ENCODE results near the gene C1S.

Gene C1S

DNA sequence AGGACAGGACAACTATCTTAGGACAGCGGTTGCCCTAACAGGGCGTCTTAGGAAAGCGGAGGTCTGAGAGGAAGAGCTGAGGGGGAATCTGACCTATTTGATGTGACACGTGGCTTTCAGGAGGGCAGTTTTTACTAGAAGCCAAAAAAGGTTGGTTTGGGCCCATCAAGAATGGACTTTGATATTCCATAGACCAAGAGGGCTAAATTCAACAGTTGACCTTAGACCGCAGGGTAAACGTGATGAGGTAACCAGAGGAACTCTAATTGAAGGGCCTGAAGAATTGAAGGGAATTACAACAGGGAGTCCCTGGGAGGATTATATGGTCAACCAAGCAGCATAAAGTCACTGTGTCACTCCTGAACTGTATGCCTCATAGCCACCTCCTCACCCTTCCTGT is 11.5 kb downstream of the C1S start:
- H3K4me3 ChIP-seq (ENCODE audit: low read length) = no peak overlapping the region
- no peak for DNase-seq (ENCODE audit: low read depth, low spot score)

DNA sequence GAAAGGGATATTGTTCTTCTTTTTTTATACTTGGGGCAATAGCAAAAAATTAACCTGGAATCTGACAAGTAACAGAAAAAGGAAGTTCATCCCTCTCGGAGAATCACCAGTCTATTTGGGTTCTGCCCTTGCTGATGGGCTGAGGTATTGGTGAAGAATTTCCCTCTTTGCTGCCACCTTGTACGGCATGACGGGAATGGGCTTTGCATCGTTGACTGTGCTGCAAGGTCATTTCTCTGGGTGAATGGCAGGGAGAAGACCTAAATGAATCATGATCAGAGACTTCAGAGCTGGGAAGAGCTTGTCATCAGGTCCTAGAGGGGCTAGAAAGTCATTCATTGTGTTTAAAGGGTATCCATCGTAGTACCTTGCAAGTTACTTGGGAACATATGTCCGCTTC is 12.0 kb downstream of the C1S start:
- H3K4me3 ChIP-seq (ENCODE audit: low read length) = no peak overlapping the region
- no peak for DNase-seq (ENCODE audit: low read depth, low spot score)

DNA sequence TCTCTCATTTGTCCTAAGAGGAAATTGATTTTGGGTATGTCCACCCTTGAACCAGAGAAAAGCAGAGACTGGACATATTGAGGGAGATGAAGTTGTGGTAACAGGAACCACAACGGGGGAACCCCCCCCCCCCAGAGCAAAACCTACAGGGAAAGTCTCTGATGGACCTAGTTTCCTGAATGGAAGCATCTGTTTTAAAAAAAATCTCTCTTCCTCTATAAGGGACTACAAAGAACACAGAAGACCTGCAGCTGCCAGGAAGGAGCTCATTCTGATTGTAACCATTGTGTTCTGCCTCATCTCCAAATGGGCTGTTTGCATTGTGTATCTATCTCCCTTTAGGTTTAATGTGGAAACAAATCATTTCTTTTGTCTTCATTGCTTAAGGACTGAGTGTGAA is 13.4 kb downstream of the C1S start:
- H3K4me3 ChIP-seq (ENCODE audit: low read length) = no peak overlapping the region
- DNase-seq (ENCODE audit: low read depth, low spot score) = no peak

DNA sequence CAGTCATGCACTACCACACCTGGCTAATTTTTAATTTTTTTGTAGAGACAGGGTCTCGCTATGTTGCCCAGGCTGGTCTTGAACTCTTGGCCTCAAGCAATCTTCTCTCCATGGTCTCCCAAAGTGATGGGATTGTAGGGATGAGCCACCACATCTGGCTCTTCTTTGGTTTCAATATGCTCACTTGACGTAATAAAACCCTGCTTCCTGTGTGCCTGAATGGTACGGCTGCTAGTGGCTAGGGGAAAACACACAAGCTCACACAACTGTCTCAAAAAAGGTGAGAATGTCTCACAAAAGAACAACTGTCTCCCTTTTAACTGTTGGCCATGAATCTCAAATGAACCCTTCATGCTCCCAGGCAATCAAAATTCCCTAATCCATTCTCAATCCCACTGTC is 15.0 kb downstream of the C1S start:
- no peak for DNase-seq (ENCODE audit: low read depth, low spot score)
- H3K4me3 ChIP-seq (ENCODE audit: low read length) = no peak overlapping the region

DNA sequence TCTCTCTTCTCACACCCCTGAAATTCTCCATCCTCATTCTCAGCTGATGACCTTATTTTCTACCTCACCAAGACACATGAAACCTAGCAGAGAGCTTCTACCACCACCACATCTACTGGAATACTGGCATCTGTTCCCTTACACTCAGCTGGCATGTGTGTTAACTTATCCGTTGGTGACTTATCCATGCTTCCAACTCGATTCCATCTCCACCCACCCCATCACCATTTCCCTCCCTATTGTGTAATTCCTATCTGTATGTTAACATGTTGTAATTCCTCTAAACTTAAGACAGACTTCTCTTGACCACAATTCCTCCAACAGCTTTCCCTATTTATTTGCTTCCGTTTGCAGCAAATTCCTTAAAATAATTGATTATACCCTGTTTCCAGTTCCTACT is 15.4 kb downstream of the C1S start:
- no peak overlapping the region for H3K4me3 ChIP-seq (ENCODE audit: low read length)
- DNase-seq (ENCODE audit: low read depth, low spot score) = no peak

DNA sequence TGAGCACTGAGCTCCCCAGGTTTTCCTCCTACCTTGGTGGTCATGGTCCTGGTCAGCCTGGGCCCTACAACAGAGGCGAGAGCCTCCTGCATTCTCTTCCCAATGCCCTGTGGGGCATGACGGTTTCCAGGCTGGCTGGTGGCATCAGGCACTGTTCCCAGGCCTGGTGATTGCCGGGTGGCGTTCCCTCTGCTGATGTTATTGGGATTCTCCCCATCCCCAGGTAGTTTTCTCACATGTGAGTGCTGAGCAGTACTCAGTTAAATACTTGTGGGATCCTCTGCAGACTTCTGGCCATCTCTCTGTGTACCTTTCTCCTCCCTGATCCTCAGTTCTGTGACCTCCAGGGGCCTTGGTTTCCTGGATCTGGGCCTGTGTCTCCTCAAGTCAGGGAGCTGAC is 16.0 kb downstream of the C1S start:
- no peak overlapping the region for H3K4me3 ChIP-seq (ENCODE audit: low read length)
- DNase-seq (ENCODE audit: low read depth, low spot score) = no peak

DNA sequence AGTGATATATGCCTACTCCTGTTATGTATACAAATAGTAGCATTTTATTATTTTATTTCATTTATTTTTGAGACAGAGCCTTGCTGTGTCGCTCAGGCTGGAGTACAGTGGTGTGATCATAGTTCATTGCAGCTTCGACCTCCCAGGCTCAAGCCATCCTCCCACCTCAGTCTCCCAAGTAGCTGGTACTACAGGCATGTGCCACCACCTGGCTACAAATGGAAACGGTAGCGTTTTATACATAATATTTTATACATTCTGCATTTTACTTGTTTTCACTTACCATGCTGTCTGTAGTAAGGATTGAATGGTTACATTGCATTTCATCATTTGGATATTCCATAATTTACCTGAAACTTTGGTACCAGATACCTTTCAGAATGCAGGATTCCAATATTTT is 17.6 kb downstream of the C1S start:
- no peak overlapping the region for H3K4me3 ChIP-seq (ENCODE audit: low read length)
- DNase-seq (ENCODE audit: low read depth, low spot score) = no peak

DNA sequence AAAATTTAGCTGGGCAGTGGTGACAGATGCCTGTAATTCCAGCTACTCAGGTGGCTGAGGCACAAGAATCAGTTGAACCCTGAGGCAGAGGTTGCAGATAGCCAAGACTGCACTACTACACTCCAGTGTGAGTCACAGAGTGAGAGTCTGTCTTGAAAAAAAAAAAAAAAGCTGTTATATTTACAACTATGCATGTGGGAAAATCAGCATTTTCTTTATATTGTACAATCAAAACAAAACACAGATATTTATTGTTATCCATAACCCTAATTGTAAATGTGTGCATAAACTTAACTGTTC is 19.3 kb downstream of the C1S start:
- H3K4me3 ChIP-seq (ENCODE audit: low read length) = no peak overlapping the region
- no peak for DNase-seq (ENCODE audit: low read depth, low spot score)

DNA sequence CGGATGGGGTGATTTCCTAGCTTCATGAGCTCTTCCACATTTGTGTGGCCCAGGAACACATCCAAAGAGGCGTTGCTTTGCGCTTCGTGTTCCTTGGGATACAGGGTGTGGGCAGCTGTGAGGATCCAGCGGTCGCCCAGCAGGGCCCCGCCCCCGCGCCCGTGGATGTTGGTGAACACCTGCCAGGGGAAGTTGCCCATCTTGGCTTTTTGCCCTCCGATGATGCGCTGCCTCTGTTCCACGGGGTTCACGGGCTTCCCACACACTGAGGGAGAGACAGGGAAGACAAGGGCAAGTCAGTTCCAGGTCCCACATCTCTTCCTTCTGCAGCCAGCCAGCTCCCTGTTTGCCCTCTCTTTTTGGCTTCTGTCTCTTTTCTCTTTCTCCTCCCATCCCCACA is 20.5 kb downstream of the C1S start:
- H3K4me3 ChIP-seq (ENCODE audit: low read length) = no peak overlapping the region
- no peak for DNase-seq (ENCODE audit: low read depth, low spot score)

DNA sequence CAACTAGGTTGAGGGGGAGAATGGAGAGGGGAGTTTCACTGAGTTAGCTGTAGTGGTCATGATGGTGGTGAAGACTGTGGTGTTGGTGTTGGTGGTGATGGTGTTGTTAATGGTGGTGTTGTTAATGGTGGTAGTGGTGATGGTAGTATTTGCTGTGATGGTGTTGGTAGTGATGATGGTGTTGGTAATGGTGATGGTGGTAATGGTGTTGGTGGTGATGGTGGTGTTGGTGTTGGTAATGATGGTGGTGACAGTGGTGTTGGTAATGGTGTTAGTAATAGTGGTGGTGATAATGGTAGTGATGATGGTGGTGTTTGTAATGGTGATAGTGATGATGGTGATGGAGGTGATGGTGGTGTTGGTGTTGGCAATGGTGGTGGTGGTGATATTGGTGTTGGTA is 22.6 kb downstream of the C1S start:
- no peak overlapping the region for H3K4me3 ChIP-seq (ENCODE audit: low read length)
- DNase-seq (ENCODE audit: low read depth, low spot score) = no peak

DNA sequence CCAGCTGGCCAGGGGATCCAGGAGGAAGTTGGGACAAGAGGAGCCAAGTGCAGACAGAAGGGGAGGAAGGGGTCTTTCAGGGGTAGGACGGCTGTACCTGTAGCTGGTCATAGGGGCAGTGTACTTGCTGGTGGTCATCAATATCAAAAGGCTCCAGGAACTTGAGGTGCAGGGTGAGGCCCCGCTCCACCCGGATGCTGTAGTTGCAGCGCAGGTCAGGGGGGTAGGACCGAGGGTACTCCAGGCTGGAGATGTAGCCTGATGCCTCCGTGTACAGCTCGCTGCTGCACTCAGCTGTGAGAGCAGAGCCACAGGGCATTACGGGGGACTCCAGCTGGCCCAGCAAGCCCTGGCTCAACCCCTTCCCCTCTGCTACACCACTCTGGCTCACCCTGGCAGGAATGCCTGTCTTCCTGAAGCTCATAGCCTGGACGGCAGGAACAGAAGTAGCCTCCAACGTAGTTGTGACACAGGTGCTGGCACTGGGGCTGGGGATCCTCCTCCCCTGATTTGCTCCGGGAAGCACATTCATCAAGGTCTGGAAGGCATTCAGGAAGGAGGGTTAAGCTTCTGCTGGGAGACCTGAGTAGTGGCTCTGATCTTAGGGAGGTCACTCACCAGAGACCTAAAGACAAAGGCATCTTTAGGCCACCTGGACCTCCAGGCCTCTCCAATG is 28.8 kb downstream of the C1S start:
- no peak for DNase-seq (ENCODE audit: low read depth, low spot score)
- no peak overlapping the region for H3K4me3 ChIP-seq (ENCODE audit: low read length)

DNA sequence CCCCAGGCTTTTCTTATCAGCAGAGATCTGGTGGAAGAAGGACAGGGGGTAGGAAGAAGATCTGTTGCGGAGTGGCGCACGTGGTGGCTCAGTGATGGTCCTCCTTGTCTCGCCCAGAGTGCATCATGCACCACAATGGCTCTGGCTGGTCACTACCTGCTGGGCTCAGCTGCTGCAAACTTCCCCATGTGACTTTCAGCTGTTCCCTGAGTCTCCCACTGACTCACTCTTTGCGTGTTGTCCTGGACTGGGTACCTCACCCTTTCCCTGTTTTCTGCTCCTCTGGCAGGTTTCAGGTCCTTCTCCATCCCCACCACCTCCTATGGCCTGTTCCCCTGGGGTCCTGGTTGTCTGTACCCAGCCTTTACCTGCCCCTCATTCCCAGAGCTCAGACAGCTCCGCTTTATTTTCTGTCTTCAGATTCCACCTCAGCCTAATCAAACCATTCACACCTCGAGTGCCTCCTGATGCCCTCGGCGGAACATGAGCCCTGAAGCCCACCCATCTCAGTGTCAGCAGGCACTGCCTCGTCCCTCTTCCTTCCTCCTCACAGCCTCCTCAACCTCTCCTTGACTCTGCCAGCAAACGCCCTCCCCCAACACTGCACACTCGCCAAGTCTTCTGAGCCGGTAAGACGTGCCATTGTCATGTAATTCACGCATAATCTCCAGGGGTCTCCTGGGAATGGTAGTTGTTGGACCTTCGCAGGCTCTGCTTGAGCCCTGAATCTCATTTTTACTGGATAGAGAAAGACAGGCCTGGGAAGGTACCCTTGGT is 29.9 kb downstream of the C1S start:
- no peak overlapping the region for H3K4me3 ChIP-seq (ENCODE audit: low read length)
- no peak for DNase-seq (ENCODE audit: low read depth, low spot score)

DNA sequence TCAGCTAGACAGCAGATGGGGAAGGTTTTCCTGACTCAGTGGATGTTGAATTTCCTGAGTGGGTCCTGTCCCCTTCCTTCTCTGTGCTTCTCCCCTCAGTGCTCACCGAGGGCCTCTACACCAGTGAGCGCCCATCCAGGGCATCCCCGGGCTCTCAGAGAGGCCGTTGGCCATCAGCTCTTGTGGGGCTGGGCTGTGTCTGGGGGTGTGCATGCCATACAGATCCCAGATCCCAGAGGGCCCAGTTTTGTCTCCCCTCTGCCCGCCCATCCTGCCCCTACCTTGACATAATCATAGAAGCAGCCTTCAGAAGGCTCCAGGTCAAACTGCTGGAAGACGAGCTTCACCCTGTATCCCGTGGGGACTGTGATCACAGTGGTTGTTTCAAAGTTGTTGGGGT is 30.7 kb downstream of the C1S start:
- H3K4me3 ChIP-seq (ENCODE audit: low read length) = no peak overlapping the region
- DNase-seq (ENCODE audit: low read depth, low spot score) = no peak

DNA sequence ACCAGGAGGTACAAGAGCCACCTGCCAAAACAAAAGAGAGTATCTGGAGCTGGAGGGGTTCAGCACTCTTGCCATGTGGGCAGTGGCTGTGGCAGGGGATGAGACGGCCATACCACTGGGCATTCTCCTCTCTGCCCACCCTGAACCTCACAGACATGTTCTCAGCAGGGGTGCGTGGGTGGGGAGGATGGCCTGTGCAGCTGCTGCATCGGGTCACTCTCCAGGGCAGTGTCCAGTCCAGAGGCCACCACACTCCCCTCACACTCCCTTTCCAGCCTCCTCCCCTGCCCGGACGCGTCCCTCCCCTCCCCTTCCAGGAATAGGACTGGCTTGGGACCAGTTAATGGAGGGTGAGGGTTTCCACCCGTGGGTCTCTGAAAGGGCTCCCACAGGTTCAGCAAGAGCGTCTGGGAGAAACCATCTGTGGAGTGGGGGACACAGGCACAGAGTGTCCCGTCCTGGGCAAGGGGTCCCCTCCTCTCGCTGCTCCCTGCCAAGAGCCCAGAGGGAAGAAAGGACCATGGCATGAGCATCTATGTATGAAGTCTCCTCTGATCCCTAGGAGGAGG is 31.2 kb downstream of the C1S start:
- H3K4me3 ChIP-seq (ENCODE audit: low read length) = no peak overlapping the region
- DNase-seq (ENCODE audit: low read depth, low spot score) = no peak

DNA sequence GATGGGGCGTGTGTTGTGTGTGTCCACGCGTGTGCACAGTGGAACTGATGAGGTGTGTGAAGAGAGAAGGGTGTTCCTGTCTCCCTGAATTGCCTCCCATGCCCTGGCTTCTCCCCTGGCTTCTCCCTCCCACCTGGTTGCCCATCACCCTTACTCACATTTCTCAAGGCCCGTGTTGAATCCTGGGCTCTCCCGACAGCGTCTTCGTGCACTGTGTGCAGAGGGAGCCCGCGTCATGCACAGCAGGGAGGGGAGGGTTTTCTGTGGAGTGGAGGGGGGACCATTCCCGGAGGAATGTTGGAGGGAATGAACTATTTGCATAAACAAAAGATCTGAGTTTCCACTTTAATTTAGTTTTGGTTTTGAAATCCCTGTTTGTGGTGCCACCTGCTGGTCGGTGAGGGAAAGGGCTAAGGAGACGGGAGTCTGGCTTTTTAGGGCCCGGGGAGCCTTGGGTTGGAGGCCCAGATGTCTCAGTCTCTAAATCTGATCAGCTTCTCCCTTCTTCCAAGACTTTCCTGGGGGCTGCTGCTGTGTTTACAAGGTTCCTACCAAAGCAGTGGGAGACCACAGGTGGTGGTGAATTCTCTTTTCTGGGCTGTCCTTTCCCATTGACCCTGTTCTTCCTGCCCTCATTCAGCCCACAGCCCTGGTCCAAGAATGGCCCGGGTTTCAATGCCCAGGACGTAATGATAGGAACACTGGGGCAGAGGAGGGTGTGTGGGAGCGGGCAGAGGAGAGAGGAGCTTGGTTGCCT is 31.9 kb downstream of the C1S start, which contains the start of gene C1R:
Gene C1R, minus strand, starts transcription at position 217 of the 757 bp plus-strand sequence. Its CDS starts 57 bp downstream, at position 160.
- H3K4me3 ChIP-seq (ENCODE audit: low read length) = no peak within 1 kb of the TSS
- DNase-seq (ENCODE audit: low read depth, low spot score) = peak; percentile 48

DNA sequence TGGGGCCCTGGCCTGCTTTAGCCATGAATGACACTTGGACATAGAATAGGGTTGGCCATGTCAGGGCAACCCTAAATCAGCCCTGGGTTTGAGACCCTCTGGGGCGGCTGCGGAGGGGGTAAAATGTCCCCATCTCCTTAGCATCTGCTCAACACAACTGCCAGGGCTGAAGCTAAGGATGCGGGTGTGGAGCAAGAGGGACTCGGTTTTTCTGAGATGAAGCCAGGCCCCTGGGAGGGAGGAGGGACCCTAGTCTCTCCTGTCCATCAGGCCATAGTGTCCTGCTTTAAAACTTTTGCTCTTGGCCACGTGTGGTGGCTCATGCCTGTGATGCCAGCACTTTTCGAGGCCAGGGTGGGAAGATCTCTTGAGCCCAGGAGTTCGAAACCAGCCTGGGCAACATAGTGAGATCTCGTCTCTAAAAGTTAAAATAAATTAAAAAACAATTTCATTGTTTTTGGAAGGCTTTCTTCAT is 32.5 kb downstream of the C1S start:
- DNase-seq (ENCODE audit: low read depth, low spot score) = no peak
- no peak overlapping the region for H3K4me3 ChIP-seq (ENCODE audit: low read length)

DNA sequence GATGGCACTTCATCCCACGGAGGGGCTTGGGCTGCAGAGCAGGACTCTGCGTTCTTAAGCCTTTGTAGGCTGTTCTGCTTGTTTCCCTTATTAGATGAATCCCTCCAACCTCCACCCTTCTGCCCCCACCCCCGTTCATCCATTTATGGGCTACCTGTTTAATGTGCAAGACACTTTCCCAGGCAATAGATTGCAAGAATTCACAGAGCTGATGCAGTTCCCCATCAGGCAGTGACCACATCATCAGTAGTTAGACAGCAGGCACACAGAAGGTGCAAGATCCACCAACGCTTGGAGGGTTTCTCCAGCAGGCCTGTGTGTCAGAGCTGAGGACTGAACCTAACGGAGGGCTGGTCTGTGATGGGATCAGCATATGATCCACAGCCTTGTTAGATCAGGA is 33.0 kb downstream of the C1S start:
- H3K4me3 ChIP-seq (ENCODE audit: low read length) = no peak overlapping the region
- no peak for DNase-seq (ENCODE audit: low read depth, low spot score)

DNA sequence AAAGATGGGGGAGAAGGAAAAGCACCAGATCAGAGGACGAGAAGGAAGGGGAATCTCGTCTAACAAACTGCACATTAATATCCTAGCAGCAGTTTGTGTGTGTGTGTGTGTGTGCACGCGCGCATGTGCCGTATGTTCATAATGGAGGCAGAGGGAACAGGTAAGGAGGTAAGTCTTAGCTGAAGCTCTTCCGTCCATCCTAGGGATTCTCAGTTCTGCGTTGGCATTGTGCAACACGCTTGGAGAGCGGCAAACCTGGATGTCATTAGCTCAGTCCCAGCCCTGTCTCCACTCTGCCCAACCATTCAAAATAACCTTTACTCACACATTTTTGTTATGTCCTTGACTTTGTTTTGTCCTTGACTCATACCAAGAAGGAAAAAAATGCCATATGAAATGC is 33.4 kb downstream of the C1S start:
- no peak for DNase-seq (ENCODE audit: low read depth, low spot score)
- no peak overlapping the region for H3K4me3 ChIP-seq (ENCODE audit: low read length)

DNA sequence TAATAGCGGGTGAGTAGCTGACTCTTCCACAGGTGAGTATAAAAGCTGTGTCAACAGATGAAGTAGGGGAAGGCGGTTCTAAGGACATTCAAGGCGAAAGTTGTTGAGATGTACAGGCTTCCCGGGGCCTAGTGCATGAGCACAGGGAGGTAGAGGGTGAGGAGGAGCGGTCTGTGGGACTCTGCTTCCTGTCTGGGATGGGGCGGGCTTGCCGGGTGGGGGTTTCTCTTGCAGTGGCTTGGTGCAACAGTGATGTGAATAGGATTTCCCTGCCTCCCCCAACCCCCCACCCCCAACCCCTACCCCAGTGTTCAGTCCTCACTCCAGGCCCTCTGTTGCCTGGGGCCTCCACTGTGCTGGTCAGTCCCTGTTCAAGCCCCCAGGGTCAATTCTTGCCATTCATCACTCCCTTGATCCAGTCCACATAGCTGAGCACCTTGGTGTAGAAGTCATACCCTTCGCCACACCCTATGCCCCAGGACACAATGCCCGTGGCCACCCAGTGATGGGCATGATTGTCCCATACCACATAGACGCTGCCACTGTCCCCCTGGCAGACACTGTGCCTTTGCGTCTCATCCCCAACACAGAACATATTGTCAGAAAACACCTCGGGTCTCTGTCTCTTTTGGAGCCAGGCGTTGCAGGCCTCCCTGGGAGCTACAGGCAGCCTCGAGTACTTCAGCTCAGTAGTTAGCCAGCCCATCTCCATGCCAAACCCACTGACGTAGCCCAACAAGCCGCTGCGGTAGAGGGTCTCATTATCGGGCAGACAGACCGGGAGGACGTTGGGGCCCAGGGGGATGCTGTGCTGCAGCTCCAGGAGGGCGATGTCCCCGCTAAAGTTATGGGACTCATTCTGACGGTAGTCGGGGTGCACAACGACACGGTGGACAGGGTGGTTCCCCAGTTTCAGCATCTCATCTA is 35.8 kb downstream of the C1S start:
- DNase-seq (ENCODE audit: low read depth, low spot score) = no peak
- no peak overlapping the region for H3K4me3 ChIP-seq (ENCODE audit: low read length)
